22Rv1 (cell line): ENCODE results near the gene TGFBRAP1.

Experiments used
- CTCF ChIP-seq: fragments of 450-650 bp; IDR thresholded peaks from 2 replicates; pipeline ENCODE4 v1.5.1; 2017; ENCODE audit warnings: mild to moderate bottlenecking
- ZFX ChIP-seq: fragments of 450-650 bp; IDR thresholded peaks from 2 replicates; pipeline ENCODE4 v1.6.1; 2017; ENCODE audit warnings: antibody characterized with exemption, borderline replicate concordance

- TF ChIP-seq CTCF (no peak), ZFX (no peak)
Observed at GRCh38 chr2:105297216-105297615, 32.3 kb downstream of the TGFBRAP1 start.
